HepG2 (cell line): ENCODE measurements around the gene EXOC3L2. TPM values are rescaled to one million over a fixed set of nuclear protein-coding genes. Genes with fewer than 3 reads are reported as not detected.
"Not testable (repeated sequence)": the region's sequence is repeated elsewhere in the genome, so short reads cannot be mapped to it uniquely, and the experiment has no call there.

Source experiments
- ATAC-seq: fragments of 200-7000 bp; cut with Tn5 transposase; 3 replicates; pipeline ENCODE4 v1.9.1; 2020; ENCODE audit warnings: mild to moderate bottlenecking, moderate library complexity
- BruUV-seq: library from RNA; stranded (reverse); fragments of 400-500 nt; replicated peaks from 2 replicates; lab custom pipeline; 2021; lab: Mats Ljungman, UMichigan
- CTCF ChIA-PET: fragments of 300-600 bp; formaldehyde crosslinking; extraction: SDS; loops from one replicate; lab custom pipeline; 2021; ENCODE audit warnings: low total read pairs, inconsistent platforms, low intra/inter-chr PET ratio; lab: Yijun Ruan, JAX
- POLR2A ChIA-PET: fragments of 350-600 bp; sonication (Branson Sonifier 250); formaldehyde crosslinking; loops from one replicate; lab custom pipeline; 2020; ENCODE audit warnings: antibody characterized with exemption, inconsistent platforms; lab: Yijun Ruan, JAX
- DNase-seq: peaks from one replicate; pipeline ENCODE4 v3.0.0-alpha.2; 2015; ENCODE audit warnings: low spot score
- FAIRE-seq: peaks from 3 replicates; lab custom pipeline; 2011; peaks lifted over from hg19 to GRCh38; lab: Jason Lieb, UNC
- H2AFZ ChIP-seq: one replicate; pipeline ENCODE4 v1.6.1; 2011; ENCODE audit warnings: low read length, inconsistent platforms
- H3K27ac ChIP-seq: fragments of 300-600 bp; 3 replicates; pipeline ENCODE4 v1.8.0; 2011; ENCODE audit warnings: mixed run types, mild to moderate bottlenecking, mixed read lengths, low read length, inconsistent platforms; ENCODE audit not compliant: insufficient read depth; ENCODE audit errors: extremely low read length
- H3K27me3 ChIP-seq, 2 experiments: fragments of 200-600 bp in 1 of 2; 2 replicates in 1 of 2; 3 replicates in 1 of 2; pipeline versions ENCODE4 v1.6.0 to v1.8.0; 2011; ENCODE audit warnings: low read length in 2 of 2, mild to moderate bottlenecking in 2 of 2, moderate library complexity in 2 of 2, inconsistent platforms in 1 of 2; ENCODE audit not compliant: insufficient read depth in 2 of 2, control insufficient read depth in 1 of 2
- H3K36me3 ChIP-seq, 2 experiments: fragments of 200-600 bp in 1 of 2; replicated peaks in 1 of 2; 2 replicates in 1 of 2; 3 replicates in 1 of 2; pipeline versions ENCODE4 v1.5.1 to v1.8.0; 2011; ENCODE audit warnings: low read length in 2 of 2, inconsistent platforms in 1 of 2; ENCODE audit not compliant: insufficient read depth in 2 of 2, control insufficient read depth in 1 of 2
- H3K4me1 ChIP-seq: 2 replicates; pipeline ENCODE4 v1.5.1; 2012; ENCODE audit warnings: low read length, inconsistent platforms; ENCODE audit not compliant: insufficient read depth
- H3K4me2 ChIP-seq: 2 replicates; pipeline ENCODE4 v1.6.0; 2011; ENCODE audit warnings: low read depth, low read length, inconsistent platforms
- H3K4me3 ChIP-seq, 3 experiments: fragments of 200-600 bp in 1 of 3; sonication (generic), shearing (Covaris generic) in 1 of 3; replicated peaks in 1 of 3; 2 replicates each; pipeline ENCODE4 v1.5.1; 2011 to 2016; ENCODE audit warnings: low read length in 3 of 3, inconsistent platforms in 2 of 3, low read depth in 2 of 3, mild to moderate bottlenecking in 2 of 3, control low read depth in 1 of 3, mixed read lengths in 1 of 3; ENCODE audit not compliant: insufficient read depth in 1 of 3
- H3K79me2 ChIP-seq: one replicate; pipeline ENCODE4 v1.6.1; 2011; ENCODE audit warnings: low read length, inconsistent platforms; ENCODE audit not compliant: insufficient read depth
- H3K9ac ChIP-seq: 2 replicates; pipeline ENCODE4 v1.6.0; 2011; ENCODE audit warnings: mild to moderate bottlenecking, low read depth, low read length, inconsistent platforms; ENCODE audit not compliant: insufficient read depth
- H3K9me3 ChIP-seq: 2 replicates; pipeline ENCODE4 v1.5.1; 2012; ENCODE audit warnings: mild to moderate bottlenecking, low read length
- H4K20me1 ChIP-seq: 2 replicates; pipeline ENCODE4 v1.6.0; 2011; ENCODE audit warnings: inconsistent platforms, mild to moderate bottlenecking, low read length, moderate library complexity; ENCODE audit not compliant: insufficient read depth
- CREB1 ChIP-seq, 2 experiments: fragments of 450-650 bp in 1 of 2; IDR thresholded peaks; 2 replicates each; pipeline ENCODE4 v1.6.1; 2016 to 2017; ENCODE audit warnings: control low read depth in 1 of 2, mild to moderate bottlenecking in 1 of 2, missing compliant biosample characterization in 1 of 2, missing genetic modification characterization in 1 of 2
- FOXO1 ChIP-seq: sonication (generic); formaldehyde crosslinking; IDR thresholded peaks from 2 replicates; pipeline ENCODE4 v1.4.0; 2020; ENCODE audit warnings: missing genetic modification reagents
- NCOA1 ChIP-seq: sonication (generic); formaldehyde crosslinking; IDR thresholded peaks from 2 replicates; pipeline ENCODE4 v1.9.0; 2021; ENCODE audit warnings: missing genetic modification reagents
- PPARG ChIP-seq: conservative IDR thresholded peaks from 2 replicates; pipeline ENCODE4 v1.6.1; 2016; ENCODE audit warnings: missing biosample characterization, missing genetic modification reagents
- RBM22 ChIP-seq: fragments of 200-400 bp; formaldehyde crosslinking; optimal IDR thresholded peaks from 2 replicates; pipeline ENCODE3; 2017; ENCODE audit warnings: mild to moderate bottlenecking, low read length, moderate library complexity
- RORA ChIP-seq: sonication (generic); formaldehyde crosslinking; IDR thresholded peaks from 2 replicates; pipeline ENCODE4 v1.5.0; 2020; ENCODE audit warnings: mild to moderate bottlenecking, missing genetic modification reagents, moderate library complexity
- SMAD1 ChIP-seq: sonication (generic); formaldehyde crosslinking; IDR thresholded peaks from 2 replicates; pipeline ENCODE4 v1.4.0; 2020; ENCODE audit warnings: missing genetic modification reagents, low read depth, mild to moderate bottlenecking, borderline replicate concordance
- ZBTB38 ChIP-seq: sonication (generic); formaldehyde crosslinking; IDR thresholded peaks from 2 replicates; pipeline ENCODE4 v1.5.1; 2020; ENCODE audit warnings: mild to moderate bottlenecking, missing genetic modification reagents
- ZEB1 ChIP-seq: IDR thresholded peaks from 2 replicates; pipeline ENCODE4 v1.6.1; 2012; ENCODE audit warnings: mild to moderate bottlenecking, low read depth, inconsistent platforms; ENCODE audit not compliant: insufficient replicate concordance
- ZNF207 ChIP-seq: fragments of 450-650 bp; IDR thresholded peaks from 2 replicates; pipeline ENCODE4 v1.6.1; 2016; ENCODE audit warnings: antibody characterized with exemption, borderline replicate concordance
- ZNF260 ChIP-seq: sonication (generic); formaldehyde crosslinking; IDR thresholded peaks from 2 replicates; pipeline ENCODE4 v1.4.0; 2020; ENCODE audit warnings: missing genetic modification reagents, low read depth, mild to moderate bottlenecking, borderline replicate concordance
- ZNF3 ChIP-seq: IDR thresholded peaks from 2 replicates; pipeline ENCODE4 v1.7.0; 2017; ENCODE audit warnings: inconsistent platforms
- ZNF451 ChIP-seq: sonication (generic); formaldehyde crosslinking; IDR thresholded peaks from 2 replicates; pipeline ENCODE4 v1.5.0; 2020; ENCODE audit warnings: mild to moderate bottlenecking, missing genetic modification reagents
- ZNF546 ChIP-seq: sonication (generic); formaldehyde crosslinking; conservative IDR thresholded peaks from 2 replicates; pipeline ENCODE4 v1.8.1; 2023; ENCODE audit warnings: mild to moderate bottlenecking, missing genetic modification reagents
- ZNF605 ChIP-seq: sonication (generic); formaldehyde crosslinking; IDR thresholded peaks from 2 replicates; pipeline ENCODE4 v1.8.0; 2022; ENCODE audit warnings: mild to moderate bottlenecking, missing genetic modification reagents
- ZNF768 ChIP-seq: sonication (generic); formaldehyde crosslinking; IDR thresholded peaks from 2 replicates; pipeline ENCODE4 v1.4.0; 2020; ENCODE audit warnings: missing genetic modification reagents
- ZNF83 ChIP-seq: sonication (generic); formaldehyde crosslinking; IDR thresholded peaks from 2 replicates; pipeline ENCODE4 v1.4.0; 2020; ENCODE audit warnings: missing genetic modification reagents, mild to moderate bottlenecking, borderline replicate concordance
- WGBS: methylation state at CpG from one replicate; pipeline ENCODE4 v1.1.6; 2017; ENCODE audit warnings: low lambda C conversion rate; 5-methylcytosine and 5-hydroxymethylcytosine counted together
- in situ Hi-C: cut with HindIII; loops from 2 replicates; pipeline ENCODE4 v1.10.0; 2017; ENCODE audit warnings: low pct_unique_long_range_greater_than_20kb; ENCODE audit not compliant: extremely low pct_ligation_motif_present
- intact Hi-C: fragments of 100-400 bp; cut with micrococcal nuclease; formaldehyde crosslinking; loops from one replicate; pipeline ENCODE4 v1.10.0; 2022; ENCODE audit not compliant: unreplicated experiment
- polyA plus RNA-seq, 8 experiments: library from polyadenylated mRNA; depleted of rRNA in 3 of 8; stranded (reverse) in 7 of 8; unstranded in 1 of 8; fragments of >200 nt; fragmentation: Illumina TruSeq in 4 of 8; extraction: Trizol in 4 of 8; gene quantifications; 2 replicates each; pipeline versions ENCODE4 v1.2.1 to v1.2.3, GENCODE V29; 2011 to 2016; ENCODE audit warnings: low read depth in 4 of 8, missing spikeins in 1 of 8, mixed read lengths in 1 of 8; ENCODE audit not compliant: insufficient read depth in 1 of 8
- total RNA-seq, 5 experiments: library from RNA; depleted of rRNA; stranded (reverse); fragments of >200 nt; fragmentation: Illumina TruSeq; extraction: Trizol; gene quantifications; 2 replicates each; pipeline ENCODE4 v1.2.3, GENCODE V29; 2016; ENCODE audit warnings: low read depth in 1 of 5
- TF ChIP-seq, protein P1 (sequence below): sonication (generic); formaldehyde crosslinking; IDR thresholded peaks from 2 replicates; pipeline ENCODE4 v1.4.0; 2020; ENCODE audit warnings: missing genetic modification reagents

Gene EXOC3L2
- total and polyA plus RNA-seq, 2 of the 13 experiments (the other 11 are each of a cell fraction or from before 2014, with no cell fraction given): 0.21 TPM; not detected in 1

DNA sequence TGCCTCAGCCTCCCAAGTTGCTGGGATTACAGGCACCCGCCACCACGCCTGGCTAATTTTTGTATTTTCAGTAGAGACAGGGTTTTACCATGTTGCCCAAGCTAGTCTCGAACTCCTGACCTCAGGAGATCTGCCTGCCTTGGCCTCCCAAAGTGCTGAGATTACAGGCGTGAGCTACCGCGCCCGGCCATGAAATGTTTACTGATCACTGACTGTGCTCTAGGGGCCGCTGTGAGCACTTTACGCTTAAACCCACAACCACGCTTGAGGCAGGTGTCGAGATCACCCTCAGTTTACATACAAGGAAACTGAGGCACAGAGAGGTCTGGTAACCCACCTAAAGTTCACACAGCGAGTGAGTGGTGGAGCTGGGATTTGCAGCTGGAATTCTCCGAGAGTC lies 24.7 kb upstream of the EXOC3L2 start:
- BruUV-seq, POLR2A ChIA-PET, H3K9ac ChIP-seq, H3K79me2 ChIP-seq, H3K4me2 ChIP-seq, CTCF ChIA-PET, ATAC-seq, H3K27me3 ChIP-seq, FAIRE-seq, H3K27ac ChIP-seq, H3K9me3 ChIP-seq, H3K4me3 ChIP-seq, DNase-seq, intact Hi-C loops, H4K20me1 ChIP-seq, H2AFZ ChIP-seq, in situ Hi-C loops: not testable (repeated sequence)
- WGBS: 92% methylated on average over 11 of the region's 13 CpGs
- TF ChIP-seq ZBTB38 (CRISPR knock-in tag) (0 out of 2 replicates have a peak, but pooled peaks have one; percentile 22), ZNF768 (CRISPR knock-in tag) (0 out of 2 replicates have a peak, but pooled peaks have one; percentile 10)
- TF ChIP-seq, protein P1, sequence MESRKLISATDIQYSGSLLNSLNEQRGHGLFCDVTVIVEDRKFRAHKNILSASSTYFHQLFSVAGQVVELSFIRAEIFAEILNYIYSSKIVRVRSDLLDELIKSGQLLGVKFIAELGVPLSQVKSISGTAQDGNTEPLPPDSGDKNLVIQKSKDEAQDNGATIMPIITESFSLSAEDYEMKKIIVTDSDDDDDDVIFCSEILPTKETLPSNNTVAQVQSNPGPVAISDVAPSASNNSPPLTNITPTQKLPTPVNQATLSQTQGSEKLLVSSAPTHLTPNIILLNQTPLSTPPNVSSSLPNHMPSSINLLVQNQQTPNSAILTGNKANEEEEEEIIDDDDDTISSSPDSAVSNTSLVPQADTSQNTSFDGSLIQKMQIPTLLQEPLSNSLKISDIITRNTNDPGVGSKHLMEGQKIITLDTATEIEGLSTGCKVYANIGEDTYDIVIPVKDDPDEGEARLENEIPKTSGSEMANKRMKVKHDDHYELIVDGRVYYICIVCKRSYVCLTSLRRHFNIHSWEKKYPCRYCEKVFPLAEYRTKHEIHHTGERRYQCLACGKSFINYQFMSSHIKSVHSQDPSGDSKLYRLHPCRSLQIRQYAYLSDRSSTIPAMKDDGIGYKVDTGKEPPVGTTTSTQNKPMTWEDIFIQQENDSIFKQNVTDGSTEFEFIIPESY: peak; percentile 95
- Histone ChIP-seq H3K36me3 (peaks cover 11 to 15% of the 10 kb centered on the region in 2 experiments; a peak in 4 of 5 replicates), H3K4me1 (peaks cover 36% of the 10 kb centered on the region)

DNA sequence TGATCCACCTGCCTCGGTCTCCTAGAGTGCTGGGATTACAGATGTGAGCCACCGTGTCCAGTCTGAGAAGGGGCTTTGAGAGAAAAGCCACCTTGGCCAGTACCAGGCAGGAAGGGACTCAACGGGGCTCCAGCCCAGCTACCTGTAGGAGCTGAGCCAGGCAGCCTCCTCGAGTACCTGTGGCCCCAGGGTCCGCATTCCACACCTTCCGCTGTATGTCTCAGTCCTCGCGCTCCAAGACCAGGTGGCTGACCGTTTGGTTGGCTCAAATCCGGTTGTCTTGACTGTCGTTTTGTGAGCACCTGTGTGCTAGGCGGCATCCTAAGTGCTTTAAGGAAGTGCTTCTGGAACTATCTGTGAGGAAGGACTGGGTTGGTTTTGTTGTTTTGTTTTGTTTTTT lies 22.1 kb upstream of the EXOC3L2 start:
- H2AFZ ChIP-seq: no peak overlapping the region
- ChIA-PET POLR2A (no interaction called here), CTCF (no interaction called here)
- no peaks in the 10 kb centered on the region for H3K79me2 ChIP-seq
- no peak overlapping the region for H3K9ac ChIP-seq
- in situ Hi-C loops (no loop called here), intact Hi-C loops (no loop called here)
- H3K4me3 ChIP-seq: no peak overlapping the region
- 97% methylated on average over 7 of the region's 12 CpGs for WGBS
- no TSS peak for BruUV-seq
- no peak for ATAC-seq
- no peak for FAIRE-seq
- DNase-seq: no peak
- H3K36me3 ChIP-seq: peaks cover 12 to 15% of the 10 kb centered on the region in 2 experiments; a peak in 4 of 5 replicates
- H4K20me1 ChIP-seq: no peaks in the 10 kb centered on the region
- H3K4me2 ChIP-seq: no peak overlapping the region
- H3K27ac ChIP-seq: no peak overlapping the region
- no peaks in the 10 kb centered on the region for H3K27me3 ChIP-seq
- no peaks in the 10 kb centered on the region for H3K9me3 ChIP-seq
- peaks cover 12% of the 10 kb centered on the region for H3K4me1 ChIP-seq
- TF ChIP-seq RORA (CRISPR knock-in tag): no peak
- TF ChIP-seq ZNF546 (CRISPR knock-in tag): no peak
- TF ChIP-seq ZNF605 (CRISPR knock-in tag): no peak
- no peak for TF ChIP-seq ZNF451 (CRISPR knock-in tag)
- no peak for TF ChIP-seq PPARG
- no peak for TF ChIP-seq ZEB1
- no peak for TF ChIP-seq ZNF83
- TF ChIP-seq ZNF260 (CRISPR knock-in tag): no peak
- no peak for TF ChIP-seq CREB1 (IDR thresholded peaks at IDR 0.05)
- TF ChIP-seq CREB1 (CRISPR knock-in tag; IDR thresholded peaks at IDR 0.05): no peak
- TF ChIP-seq SMAD1 (CRISPR knock-in tag): no peak
- TF ChIP-seq ZNF207: no peak
- no peak for TF ChIP-seq NCOA1 (CRISPR knock-in tag)
- TF ChIP-seq FOXO1: no peak
- TF ChIP-seq ZNF3 (CRISPR knock-in tag): no peak
- TF ChIP-seq RBM22: no peak
